ENCODE data around the gene SYT3. TPM values are rescaled to one million over a fixed set of nuclear protein-coding genes. Genes with fewer than 3 reads are reported as not detected.
"Not testable (repeated sequence)": the region's sequence is repeated elsewhere in the genome, so short reads cannot be mapped to it uniquely, and the experiment has no call there.

SYT3 gene
- total RNA-seq, 1 experiment from 2014 or later = 0.18 TPM

GRCh38 chr19:50601407-50602088, 38.1 kb downstream of the SYT3 start:
- Histone ChIP-seq H3K27me3 (ENCODE audit: low read length) (peaks cover 40% of the 10 kb centered on the region), H4K20me1 (ENCODE audit: low read length) (no peaks in the 10 kb centered on the region), H3K9me2 (replicated peaks; ENCODE audit: low read length) (no peaks in the 10 kb centered on the region), H3K9ac (ENCODE audit: low read length) (no peak overlapping the region), H3K9me3 (ENCODE audit: low read length) (no peaks in the 10 kb centered on the region), H2AFZ (ENCODE audit: low read length) (no peak overlapping the region), H3K4me1 (ENCODE audit: insufficient read depth, low read length) (no peaks in the 10 kb centered on the region), H3K4me2 (ENCODE audit: low read length) (no peak overlapping the region), H3K36me3 (ENCODE audit: low read depth, low read length) (no peaks in the 10 kb centered on the region), H3K4me3 (ENCODE audit: low read length) (no peak overlapping the region), H3K27ac (ENCODE audit: low read length) (no peak overlapping the region), H3F3A (ENCODE audit: low read length, unreplicated experiment) (no peaks in the 10 kb centered on the region), H3K79me2 (ENCODE audit: low read length) (no peaks in the 10 kb centered on the region)
- intact Hi-C loops (cut with micrococcal nuclease) = no loop called here
- ATAC-seq (no peak), DNase-seq (no peak)
- TF ChIP-seq EZH2phosphoT487 (IDR thresholded peaks at IDR 0.05; ENCODE audit: borderline replicate concordance, low read length) = no peak
- TF ChIP-seq EZH2 (IDR thresholded peaks at IDR 0.05; ENCODE audit: low read length, unreplicated experiment) = no peak
- no peak for TF ChIP-seq CTCF (conservative IDR thresholded peaks at IDR 0.05; ENCODE audit: low read depth, low read length)
- CTCF ChIA-PET = no interaction called here
- POLR2A ChIA-PET (ENCODE audit: unreplicated experiment) = no interaction called here
- no TSS peak for BruUV-seq (replicated peaks)

- no peak overlapping the region for H3K27ac ChIP-seq (ENCODE audit: low read length)
- CTCF ChIA-PET = no interaction called here
- H3K4me2 ChIP-seq (ENCODE audit: low read length) = no peak overlapping the region
- no peaks in the 10 kb centered on the region for H3K9me3 ChIP-seq (ENCODE audit: low read length)
- BruUV-seq (replicated peaks) = no TSS peak
- no peaks in the 10 kb centered on the region for H3K9me2 ChIP-seq (replicated peaks; ENCODE audit: low read length)
- DNase-seq = no peak
- H3K36me3 ChIP-seq (ENCODE audit: low read depth, low read length) = no peaks in the 10 kb centered on the region
- TF ChIP-seq EZH2 (IDR thresholded peaks at IDR 0.05; ENCODE audit: low read length, unreplicated experiment) = no peak
- no peak overlapping the region for H3K4me3 ChIP-seq (ENCODE audit: low read length)
- no peaks in the 10 kb centered on the region for H3F3A ChIP-seq (ENCODE audit: low read length, unreplicated experiment)
- POLR2A ChIA-PET (ENCODE audit: unreplicated experiment) = no interaction called here
- no peak overlapping the region for H2AFZ ChIP-seq (ENCODE audit: low read length)
- peaks cover 40% of the 10 kb centered on the region for H3K27me3 ChIP-seq (ENCODE audit: low read length)
- intact Hi-C loops (cut with micrococcal nuclease) = no loop called here
- H3K79me2 ChIP-seq (ENCODE audit: low read length) = no peaks in the 10 kb centered on the region
- no peaks in the 10 kb centered on the region for H3K4me1 ChIP-seq (ENCODE audit: insufficient read depth, low read length)
- H4K20me1 ChIP-seq (ENCODE audit: low read length) = no peaks in the 10 kb centered on the region
- no peak for ATAC-seq
- no peak overlapping the region for H3K9ac ChIP-seq (ENCODE audit: low read length)
Observed at GRCh38 chr19:50599427-50599826, 40.3 kb downstream of the SYT3 start.

GRCh38 chr19:50590191-50590590, 49.5 kb downstream of the SYT3 start:
- no peaks in the 10 kb centered on the region for H3F3A ChIP-seq (ENCODE audit: low read length, unreplicated experiment)
- ChIA-PET POLR2A (ENCODE audit: unreplicated experiment) (no interaction called here), CTCF (no interaction called here)
- ATAC-seq (no peak), DNase-seq (no peak)
- H3K36me3 ChIP-seq (ENCODE audit: low read depth, low read length) = no peaks in the 10 kb centered on the region
- no peaks in the 10 kb centered on the region for H3K9me2 ChIP-seq (replicated peaks; ENCODE audit: low read length)
- TF ChIP-seq CTCF (conservative IDR thresholded peaks at IDR 0.05; ENCODE audit: low read depth, low read length) = no peak
- no peak for TF ChIP-seq EZH2 (IDR thresholded peaks at IDR 0.05; ENCODE audit: low read length, unreplicated experiment)
- no peak for TF ChIP-seq EZH2phosphoT487 (IDR thresholded peaks at IDR 0.05; ENCODE audit: borderline replicate concordance, low read length)
- no peak overlapping the region for H3K4me3 ChIP-seq (ENCODE audit: low read length)
- H3K9me3 ChIP-seq (ENCODE audit: low read length) = no peaks in the 10 kb centered on the region
- H3K4me1 ChIP-seq (ENCODE audit: insufficient read depth, low read length) = no peaks in the 10 kb centered on the region
- intact Hi-C loops (cut with micrococcal nuclease) = no loop called here
- H3K79me2 ChIP-seq (ENCODE audit: low read length) = no peaks in the 10 kb centered on the region
- no peaks in the 10 kb centered on the region for H4K20me1 ChIP-seq (ENCODE audit: low read length)
- BruUV-seq (replicated peaks) = no TSS peak
- no peak overlapping the region for H3K9ac ChIP-seq (ENCODE audit: low read length)
- peaks cover 32% of the 10 kb centered on the region for H3K27me3 ChIP-seq (ENCODE audit: low read length)
- H2AFZ ChIP-seq (ENCODE audit: low read length) = no peak overlapping the region
- no peak overlapping the region for H3K4me2 ChIP-seq (ENCODE audit: low read length)
- H3K27ac ChIP-seq (ENCODE audit: low read length) = no peak overlapping the region

- H4K20me1 ChIP-seq (ENCODE audit: low read length); BruUV-seq (replicated peaks); H3K4me3 ChIP-seq (ENCODE audit: low read length); H3K36me3 ChIP-seq (ENCODE audit: low read depth, low read length); ATAC-seq; POLR2A ChIA-PET (ENCODE audit: unreplicated experiment); H3K4me2 ChIP-seq (ENCODE audit: low read length); H2AFZ ChIP-seq (ENCODE audit: low read length); H3F3A ChIP-seq (ENCODE audit: low read length, unreplicated experiment); H3K4me1 ChIP-seq (ENCODE audit: insufficient read depth, low read length); H3K9me2 ChIP-seq (replicated peaks; ENCODE audit: low read length); H3K27ac ChIP-seq (ENCODE audit: low read length); intact Hi-C loops (cut with micrococcal nuclease); CTCF ChIA-PET; DNase-seq; H3K79me2 ChIP-seq (ENCODE audit: low read length); H3K9ac ChIP-seq (ENCODE audit: low read length); H3K9me3 ChIP-seq (ENCODE audit: low read length): not testable (repeated sequence)
- peaks cover 39% of the 10 kb centered on the region for H3K27me3 ChIP-seq (ENCODE audit: low read length)
Observed at GRCh38 chr19:50581795-50582660, 57.7 kb downstream of the SYT3 start.
